ENCODE data around the gene OTOA. TPM values are rescaled to one million over a fixed set of nuclear protein-coding genes. Genes with fewer than 3 reads are reported as not detected.

OTOA gene
- total RNA-seq, 1 donor from 2014 or later = 0.07 TPM

DNA sequence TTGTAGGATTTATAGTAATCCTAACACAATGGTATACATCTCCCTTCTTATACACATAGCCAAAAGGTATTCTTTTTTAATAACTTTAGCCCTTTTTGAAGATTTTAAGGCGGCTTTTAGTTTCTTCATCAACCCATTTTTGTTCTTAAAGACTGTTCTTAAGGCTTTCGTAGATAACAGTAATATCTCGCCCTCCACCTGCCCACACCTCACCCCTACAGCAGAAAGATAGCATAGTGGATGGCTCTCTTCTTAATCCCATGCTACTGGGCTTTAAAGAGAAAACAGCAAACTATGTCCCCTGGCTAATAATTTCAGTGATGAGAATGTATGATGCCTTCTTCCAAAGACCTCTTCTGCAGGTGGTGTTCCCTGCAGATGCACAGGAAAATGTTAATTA lies 20.0 kb upstream of the OTOA start:
- no peaks in the 10 kb centered on the region for H3K9me3 Mint-ChIP-seq (ENCODE audit: low read depth)
- peaks cover 3% of the 10 kb centered on the region for H3K36me3 Mint-ChIP-seq (ENCODE audit: insufficient read depth)
- H3K27me3 Mint-ChIP-seq = no peaks in the 10 kb centered on the region
- H3K27ac Mint-ChIP-seq = no peak overlapping the region
- TF ChIP-seq, protein P1, sequence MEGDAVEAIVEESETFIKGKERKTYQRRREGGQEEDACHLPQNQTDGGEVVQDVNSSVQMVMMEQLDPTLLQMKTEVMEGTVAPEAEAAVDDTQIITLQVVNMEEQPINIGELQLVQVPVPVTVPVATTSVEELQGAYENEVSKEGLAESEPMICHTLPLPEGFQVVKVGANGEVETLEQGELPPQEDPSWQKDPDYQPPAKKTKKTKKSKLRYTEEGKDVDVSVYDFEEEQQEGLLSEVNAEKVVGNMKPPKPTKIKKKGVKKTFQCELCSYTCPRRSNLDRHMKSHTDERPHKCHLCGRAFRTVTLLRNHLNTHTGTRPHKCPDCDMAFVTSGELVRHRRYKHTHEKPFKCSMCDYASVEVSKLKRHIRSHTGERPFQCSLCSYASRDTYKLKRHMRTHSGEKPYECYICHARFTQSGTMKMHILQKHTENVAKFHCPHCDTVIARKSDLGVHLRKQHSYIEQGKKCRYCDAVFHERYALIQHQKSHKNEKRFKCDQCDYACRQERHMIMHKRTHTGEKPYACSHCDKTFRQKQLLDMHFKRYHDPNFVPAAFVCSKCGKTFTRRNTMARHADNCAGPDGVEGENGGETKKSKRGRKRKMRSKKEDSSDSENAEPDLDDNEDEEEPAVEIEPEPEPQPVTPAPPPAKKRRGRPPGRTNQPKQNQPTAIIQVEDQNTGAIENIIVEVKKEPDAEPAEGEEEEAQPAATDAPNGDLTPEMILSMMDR (IDR thresholded peaks at IDR 0.05; ENCODE audit: unreplicated experiment) = no peak
- peaks cover 14% of the 10 kb centered on the region for H3K4me1 Mint-ChIP-seq (ENCODE audit: low read depth)
- H3K4me3 Mint-ChIP-seq (ENCODE audit: low read depth) = no peak overlapping the region
- no peak for DNase-seq (ENCODE audit: low spot score, unreplicated experiment)

DNA sequence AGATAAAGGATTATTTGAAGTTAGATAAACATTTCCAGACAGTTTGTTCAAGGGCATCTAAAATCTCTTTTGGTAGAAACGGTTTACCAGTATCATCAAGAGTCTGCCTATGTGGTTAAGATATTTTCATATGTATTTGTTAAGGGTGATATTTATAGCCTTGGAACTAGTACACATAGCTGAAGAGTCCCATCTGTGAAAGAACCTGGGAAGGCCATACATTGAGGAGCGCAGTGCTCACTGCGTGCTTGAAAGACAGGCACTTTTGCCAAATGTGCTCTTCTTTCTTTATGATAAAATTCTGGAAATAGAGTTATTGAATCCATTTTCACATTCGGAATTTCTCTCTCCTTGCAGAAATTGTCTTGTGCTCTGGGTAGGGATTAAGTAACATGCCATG lies 19.1 kb upstream of the OTOA start:
- no peak for DNase-seq (ENCODE audit: low spot score, unreplicated experiment)
- H3K9me3 Mint-ChIP-seq (ENCODE audit: low read depth) = no peaks in the 10 kb centered on the region
- H3K36me3 Mint-ChIP-seq (ENCODE audit: insufficient read depth) = peaks cover 3% of the 10 kb centered on the region
- no peaks in the 10 kb centered on the region for H3K27me3 Mint-ChIP-seq
- peaks cover 13% of the 10 kb centered on the region for H3K4me1 Mint-ChIP-seq (ENCODE audit: low read depth)
- no peak overlapping the region for H3K27ac Mint-ChIP-seq
- H3K4me3 Mint-ChIP-seq (ENCODE audit: low read depth) = no peak overlapping the region
- TF ChIP-seq, protein P1 (IDR thresholded peaks at IDR 0.05; ENCODE audit: unreplicated experiment) = no peak

DNA sequence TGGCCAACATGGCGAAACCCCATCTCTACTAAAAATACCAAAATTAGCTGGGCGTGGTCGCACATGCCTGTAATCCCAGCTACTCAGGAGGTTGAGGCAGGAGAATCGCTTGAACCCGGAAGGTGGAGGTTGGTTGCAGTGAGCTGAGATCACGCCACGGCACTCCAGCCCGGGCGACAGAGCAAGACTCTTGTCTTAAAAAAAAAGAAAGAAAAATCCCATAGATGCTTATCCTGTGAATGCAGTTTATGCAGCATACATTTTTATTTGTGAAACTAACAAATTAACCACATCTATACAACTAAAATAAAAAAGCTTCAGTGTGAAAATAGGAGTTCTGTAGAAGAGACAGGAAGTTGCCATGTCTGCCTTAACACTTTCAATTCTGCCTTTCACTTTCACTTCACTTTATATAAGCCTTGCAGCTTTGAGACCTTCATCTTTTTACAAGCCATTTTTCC lies 18.5 kb upstream of the OTOA start:
- TF ChIP-seq, protein P1 (IDR thresholded peaks at IDR 0.05; ENCODE audit: unreplicated experiment) = no peak
- H3K4me1 Mint-ChIP-seq (ENCODE audit: low read depth) = peaks cover 13% of the 10 kb centered on the region
- no peak for DNase-seq (ENCODE audit: low spot score, unreplicated experiment)
- H3K9me3 Mint-ChIP-seq (ENCODE audit: low read depth) = no peaks in the 10 kb centered on the region
- H3K4me3 Mint-ChIP-seq (ENCODE audit: low read depth) = no peak overlapping the region
- no peak overlapping the region for H3K27ac Mint-ChIP-seq
- H3K36me3 Mint-ChIP-seq (ENCODE audit: insufficient read depth) = peaks cover 3% of the 10 kb centered on the region
- no peaks in the 10 kb centered on the region for H3K27me3 Mint-ChIP-seq

DNA sequence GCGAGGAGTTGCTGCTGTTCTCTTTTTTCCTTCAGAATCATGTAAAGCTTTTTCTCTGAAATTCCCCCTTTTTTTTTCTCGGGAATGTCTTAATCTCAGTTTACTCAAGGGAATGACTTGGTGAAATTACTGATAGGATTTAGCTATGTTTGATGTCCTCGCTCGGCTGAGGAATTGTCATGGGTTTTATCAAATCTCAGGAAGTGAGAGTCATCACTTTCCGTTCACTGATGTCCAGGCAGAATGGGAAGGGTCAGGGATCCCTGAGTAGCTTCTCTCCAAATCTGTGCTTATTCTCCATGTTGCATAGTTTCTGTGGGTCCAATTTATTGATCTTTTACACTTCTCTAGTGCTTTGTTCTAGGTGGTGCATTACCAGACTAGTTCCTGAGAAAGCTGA lies 17.7 kb upstream of the OTOA start:
- Mint-ChIP-seq H3K4me3 (ENCODE audit: low read depth) (no peak overlapping the region), H3K4me1 (ENCODE audit: low read depth) (peaks cover 13% of the 10 kb centered on the region), H3K27me3 (no peaks in the 10 kb centered on the region), H3K36me3 (ENCODE audit: insufficient read depth) (peaks cover 3% of the 10 kb centered on the region), H3K27ac (no peak overlapping the region), H3K9me3 (ENCODE audit: low read depth) (no peaks in the 10 kb centered on the region)
- no peak for DNase-seq (ENCODE audit: low spot score, unreplicated experiment)
- TF ChIP-seq, protein P1 (IDR thresholded peaks at IDR 0.05; ENCODE audit: unreplicated experiment) = no peak

DNA sequence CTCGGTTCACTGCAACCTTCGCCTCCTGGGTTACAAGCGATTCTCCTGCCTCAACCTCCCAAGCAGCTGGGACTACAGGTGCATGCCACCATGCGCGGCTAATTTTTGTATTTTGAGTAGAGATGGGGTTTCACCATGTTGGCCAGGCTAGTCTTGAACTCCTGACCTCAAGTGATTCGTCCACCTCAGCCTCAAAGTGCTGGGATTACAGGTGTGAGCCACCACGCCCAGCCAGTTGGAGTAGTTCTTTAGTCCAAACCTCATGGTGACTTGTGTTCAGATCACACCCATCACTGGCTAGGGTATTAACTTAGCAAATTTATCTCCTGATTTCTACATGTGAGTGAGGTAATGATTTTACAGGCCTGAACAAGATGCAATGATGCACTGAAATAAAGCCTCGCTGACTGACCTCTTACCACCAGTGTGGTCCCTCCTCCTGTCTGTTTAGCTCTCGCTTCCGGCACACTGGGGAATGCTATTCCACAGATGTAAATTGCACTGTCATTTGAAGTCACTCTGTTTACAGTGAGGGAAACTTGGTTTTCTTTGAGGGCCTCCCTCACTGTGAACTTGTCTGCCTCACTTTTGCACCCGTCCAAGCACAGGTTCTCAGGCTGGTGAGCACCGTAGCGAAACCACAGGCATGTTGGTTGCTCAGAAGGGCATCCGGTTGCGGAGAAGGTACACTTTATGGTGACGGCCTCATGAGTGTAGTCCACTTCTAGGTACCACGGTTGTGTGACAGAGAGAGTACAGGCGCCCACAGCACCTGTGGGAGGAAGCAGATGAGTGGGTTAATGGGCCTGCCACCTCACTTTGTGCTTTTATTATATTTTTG lies 16.8 kb upstream of the OTOA start:
- H3K9me3 Mint-ChIP-seq (ENCODE audit: low read depth) = no peaks in the 10 kb centered on the region
- no peak for DNase-seq (ENCODE audit: low spot score, unreplicated experiment)
- H3K4me1 Mint-ChIP-seq (ENCODE audit: low read depth) = peaks cover 13% of the 10 kb centered on the region
- H3K27ac Mint-ChIP-seq = no peak overlapping the region
- H3K4me3 Mint-ChIP-seq (ENCODE audit: low read depth) = no peak overlapping the region
- H3K27me3 Mint-ChIP-seq = no peaks in the 10 kb centered on the region
- TF ChIP-seq, protein P1 (IDR thresholded peaks at IDR 0.05; ENCODE audit: unreplicated experiment) = no peak
- peaks cover 3% of the 10 kb centered on the region for H3K36me3 Mint-ChIP-seq (ENCODE audit: insufficient read depth)

Measured in progenitor cell of endocrine pancreas (in vitro differentiated cells).